Neural cell (in vitro differentiated cells): ENCODE results near the gene NCR2.

ENCODE experiments used
- EZH2 ChIP-seq: fragments of 200-600, 300-800 bp; shearing (Covaris generic), sonication (generic); IDR thresholded peaks from 2 replicates; pipeline ENCODE4 v1.6.1; 2014; ENCODE audit warnings: antibody characterized with exemption, low read length, borderline replicate concordance, mild to moderate bottlenecking; ENCODE audit not compliant: insufficient read depth, poor library complexity, severe bottlenecking
- MXI1 ChIP-seq: fragments of 450-650 bp; conservative IDR thresholded peaks from 2 replicates; pipeline ENCODE4 v1.6.1; 2014; ENCODE audit warnings: antibody characterized with exemption, mild to moderate bottlenecking; ENCODE audit not compliant: poor library complexity, severe bottlenecking
- SMC3 ChIP-seq: fragments of 450-650 bp; conservative IDR thresholded peaks from 2 replicates; pipeline ENCODE4 v1.6.1; 2014; ENCODE audit warnings: antibody characterized with exemption, mild to moderate bottlenecking, moderate library complexity; ENCODE audit not compliant: poor library complexity
- TF ChIP-seq, protein P1 (sequence below): fragments of 450-650 bp; IDR thresholded peaks from 2 replicates; pipeline ENCODE4 v1.5.1; 2014; ENCODE audit warnings: antibody characterized with exemption, mild to moderate bottlenecking, moderate library complexity; ENCODE audit not compliant: poor library complexity, severe bottlenecking

DNA sequence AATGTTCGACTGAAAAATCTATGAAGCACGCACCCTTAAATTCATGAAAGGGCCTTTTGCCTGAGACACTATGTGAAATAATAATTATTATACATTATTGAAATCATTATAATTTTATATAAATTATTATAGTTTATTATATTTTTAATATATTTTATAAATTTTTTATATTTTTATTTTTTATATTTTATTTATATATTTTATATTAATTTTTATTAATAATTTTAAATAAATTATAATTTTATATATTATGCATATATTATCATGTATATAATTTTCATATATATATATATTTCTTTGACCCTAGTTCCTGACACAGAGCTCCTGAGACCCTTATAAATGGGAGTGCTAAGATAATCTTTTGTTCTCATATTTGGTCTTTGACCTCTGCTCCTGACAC lies 13.5 kb downstream of the NCR2 start:
- TF ChIP-seq EZH2 (no peak), MXI1 (no peak), SMC3 (no peak)
- TF ChIP-seq, protein P1, sequence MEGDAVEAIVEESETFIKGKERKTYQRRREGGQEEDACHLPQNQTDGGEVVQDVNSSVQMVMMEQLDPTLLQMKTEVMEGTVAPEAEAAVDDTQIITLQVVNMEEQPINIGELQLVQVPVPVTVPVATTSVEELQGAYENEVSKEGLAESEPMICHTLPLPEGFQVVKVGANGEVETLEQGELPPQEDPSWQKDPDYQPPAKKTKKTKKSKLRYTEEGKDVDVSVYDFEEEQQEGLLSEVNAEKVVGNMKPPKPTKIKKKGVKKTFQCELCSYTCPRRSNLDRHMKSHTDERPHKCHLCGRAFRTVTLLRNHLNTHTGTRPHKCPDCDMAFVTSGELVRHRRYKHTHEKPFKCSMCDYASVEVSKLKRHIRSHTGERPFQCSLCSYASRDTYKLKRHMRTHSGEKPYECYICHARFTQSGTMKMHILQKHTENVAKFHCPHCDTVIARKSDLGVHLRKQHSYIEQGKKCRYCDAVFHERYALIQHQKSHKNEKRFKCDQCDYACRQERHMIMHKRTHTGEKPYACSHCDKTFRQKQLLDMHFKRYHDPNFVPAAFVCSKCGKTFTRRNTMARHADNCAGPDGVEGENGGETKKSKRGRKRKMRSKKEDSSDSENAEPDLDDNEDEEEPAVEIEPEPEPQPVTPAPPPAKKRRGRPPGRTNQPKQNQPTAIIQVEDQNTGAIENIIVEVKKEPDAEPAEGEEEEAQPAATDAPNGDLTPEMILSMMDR: no peak
